SK-N-SH (cell line): ENCODE measurements around the gene UCK2. TPM values are rescaled to one million over a fixed set of nuclear protein-coding genes. Genes with fewer than 3 reads are reported as not detected.

Experiments used
- CTCF ChIA-PET: fragments of 300-600, 350-600 bp; formaldehyde crosslinking; extraction: SDS; loops from one replicate; lab custom pipeline; 2021; lab: Yijun Ruan, JAX
- POLR2A ChIA-PET: fragments of 350-600 bp; sonication (Branson Sonifier 250); formaldehyde crosslinking; extraction: SDS; loops from one replicate; lab custom pipeline; 2020; ENCODE audit warnings: antibody characterized with exemption, inconsistent platforms; lab: Yijun Ruan, JAX
- DNase-seq: peaks from one replicate; pipeline ENCODE4 v3.0.0; 2012
- H2AFZ ChIP-seq: fragments of 200-600 bp; sonication (generic); 2 replicates; pipeline ENCODE4 v1.8.1; 2016; ENCODE audit warnings: antibody characterized with exemption, mild to moderate bottlenecking, low read depth
- H3F3A ChIP-seq: fragments of 200-600 bp; sonication (generic); replicated peaks from 2 replicates; pipeline ENCODE3; 2016; ENCODE audit warnings: antibody characterized with exemption, mild to moderate bottlenecking; ENCODE audit not compliant: insufficient read depth
- H3K27ac ChIP-seq, 2 experiments: fragments of 200-500 bp in 1 of 2; fragments of 200-600 bp in 1 of 2; sonication (Bioruptor generic) in 1 of 2; sonication (generic), shearing (Covaris generic) in 1 of 2; 2 replicates each; pipeline versions ENCODE4 v1.5.1 to v1.6.1; 2014 to 2016; ENCODE audit warnings: low read depth in 2 of 2, inconsistent platforms in 1 of 2, low read length in 1 of 2, mild to moderate bottlenecking in 1 of 2, mixed read lengths in 1 of 2
- H3K27me3 ChIP-seq: fragments of 200-600 bp; sonication (generic), shearing (Covaris generic); 2 replicates; pipeline ENCODE4 v1.6.1; 2016; ENCODE audit warnings: mixed run types; ENCODE audit not compliant: insufficient read depth
- H3K36me3 ChIP-seq, 2 experiments: fragments of 200-500 bp in 1 of 2; fragments of 200-600 bp in 1 of 2; sonication (Bioruptor generic) in 1 of 2; sonication (generic) in 1 of 2; replicated peaks in 1 of 2; 2 replicates each; pipeline versions ENCODE3 to v1.5.1; 2014 to 2016; ENCODE audit warnings: low read length in 1 of 2, mild to moderate bottlenecking in 1 of 2; ENCODE audit not compliant: insufficient read depth in 2 of 2, control insufficient read depth in 1 of 2
- H3K4me1 ChIP-seq, 2 experiments: fragments of 200-500 bp in 1 of 2; fragments of 200-600 bp in 1 of 2; sonication (Bioruptor generic) in 1 of 2; sonication (generic), shearing (Covaris generic) in 1 of 2; 2 replicates each; pipeline versions ENCODE4 v1.5.1 to v1.6.1; 2014 to 2016; ENCODE audit warnings: low read depth in 1 of 2, low read length in 1 of 2, mixed run types in 1 of 2; ENCODE audit not compliant: insufficient read depth in 2 of 2, control insufficient read depth in 1 of 2
- H3K4me2 ChIP-seq: fragments of 200-600 bp; sonication (generic), shearing (Covaris generic); 2 replicates; pipeline ENCODE4 v1.6.1; 2017; ENCODE audit warnings: mixed run types
- H3K4me3 ChIP-seq, 2 experiments: fragments of 200-500 bp in 1 of 2; fragments of 200-600 bp in 1 of 2; sonication (Bioruptor generic) in 1 of 2; sonication (generic), shearing (Covaris generic) in 1 of 2; 2 replicates each; pipeline versions ENCODE4 v1.5.1 to v1.8.1; 2014 to 2016; ENCODE audit warnings: low read depth in 2 of 2, inconsistent platforms in 1 of 2, low read length in 1 of 2, mild to moderate bottlenecking in 1 of 2, mixed read lengths in 1 of 2, moderate library complexity in 1 of 2
- H3K79me2 ChIP-seq: fragments of 200-600 bp; sonication (generic); 2 replicates; pipeline ENCODE4 v1.8.1; 2017; ENCODE audit warnings: mild to moderate bottlenecking; ENCODE audit not compliant: insufficient read depth
- H3K9ac ChIP-seq: fragments of 200-600 bp; sonication (generic); 2 replicates; pipeline ENCODE4 v1.6.1; 2017; ENCODE audit warnings: mixed run types
- H3K9me2 ChIP-seq: fragments of 200-600 bp; sonication (generic); 2 replicates; pipeline ENCODE4 v1.6.1; 2017; ENCODE audit warnings: mixed run types
- H3K9me3 ChIP-seq: fragments of 200-600 bp; sonication (generic); 2 replicates; pipeline ENCODE4 v1.6.1; 2017; ENCODE audit warnings: mixed run types, mild to moderate bottlenecking, moderate library complexity
- H4K20me1 ChIP-seq: fragments of 200-600 bp; sonication (generic); 2 replicates; pipeline ENCODE4 v1.6.1; 2017; ENCODE audit warnings: mild to moderate bottlenecking, mixed run types; ENCODE audit not compliant: insufficient read depth
- FOSL2 ChIP-seq: IDR thresholded peaks from 2 replicates; pipeline ENCODE4 v1.4.0; 2012; ENCODE audit warnings: low read depth, mild to moderate bottlenecking, moderate library complexity, borderline replicate concordance
- JUND ChIP-seq: IDR thresholded peaks from 2 replicates; pipeline ENCODE4 v1.4.0; 2012
- MEF2A ChIP-seq: IDR thresholded peaks from 2 replicates; pipeline ENCODE4 v1.4.0; 2012; ENCODE audit warnings: low read depth, borderline replicate concordance
- MXI1 ChIP-seq: IDR thresholded peaks from 2 replicates; pipeline ENCODE4 v1.6.1; 2012; ENCODE audit warnings: mild to moderate bottlenecking, low read depth, low read length, improper control_type of control experiment
- PBX3 ChIP-seq: IDR thresholded peaks from 2 replicates; pipeline ENCODE4; 2012
- POLR2AphosphoS5 ChIP-seq: IDR thresholded peaks from 2 replicates; pipeline ENCODE4 v1.6.1; 2012; ENCODE audit warnings: low read depth, low read length
- RAD21 ChIP-seq: IDR thresholded peaks from 2 replicates; pipeline ENCODE4 v1.6.1; 2012; ENCODE audit warnings: mild to moderate bottlenecking, low read length
- RCOR1 ChIP-seq: fragments of 150-350 bp; IDR thresholded peaks from 2 replicates; pipeline ENCODE4 v1.6.1; 2017; ENCODE audit warnings: antibody characterized with exemption, low read length
- RXRA ChIP-seq: IDR thresholded peaks from 2 replicates; pipeline ENCODE4 v1.4.0; 2012; ENCODE audit warnings: low read depth, mild to moderate bottlenecking, borderline replicate concordance
- SIN3A ChIP-seq: IDR thresholded peaks from 2 replicates; pipeline ENCODE4 v1.6.1; 2012; ENCODE audit warnings: low read depth, mild to moderate bottlenecking, low read length, moderate library complexity, borderline replicate concordance
- SMC3 ChIP-seq: IDR thresholded peaks from 2 replicates; pipeline ENCODE4 v1.6.1; 2012; ENCODE audit warnings: low read depth, low read length, improper control_type of control experiment
- TAF1 ChIP-seq: IDR thresholded peaks from 2 replicates; pipeline ENCODE4 v1.6.1; 2012; ENCODE audit warnings: low read depth, mild to moderate bottlenecking, low read length, moderate library complexity, borderline replicate concordance
- TCF12 ChIP-seq: IDR thresholded peaks from 2 replicates; pipeline ENCODE4 v1.4.0; 2012
- TEAD4 ChIP-seq: IDR thresholded peaks from 2 replicates; pipeline ENCODE4 v1.4.0; 2012; ENCODE audit warnings: mild to moderate bottlenecking, borderline replicate concordance; ENCODE audit not compliant: insufficient read depth
- YY1 ChIP-seq: IDR thresholded peaks from 2 replicates; pipeline ENCODE4 v1.4.0; 2012; ENCODE audit warnings: low read depth, mild to moderate bottlenecking
- WGBS: methylation state at CpG from one replicate; pipeline ENCODE4 v1.1.6; 2017; ENCODE audit warnings: low lambda C conversion rate; 5-methylcytosine and 5-hydroxymethylcytosine counted together
- polyA plus RNA-seq, 3 experiments: library from polyadenylated mRNA; depleted of rRNA; stranded (reverse); fragments of >200 nt; gene quantifications; 2 replicates each; pipeline ENCODE4 v1.2.3, GENCODE V29; 2012
- TF ChIP-seq, protein P1 (sequence below): IDR thresholded peaks from 2 replicates; pipeline ENCODE4 v1.4.0; 2012; ENCODE audit warnings: low read depth, borderline replicate concordance

The UCK2 gene
- polyA plus RNA-seq, 1 of the 3 experiments (the other 2 are of a cell fraction), result 53.7 TPM

DNA sequence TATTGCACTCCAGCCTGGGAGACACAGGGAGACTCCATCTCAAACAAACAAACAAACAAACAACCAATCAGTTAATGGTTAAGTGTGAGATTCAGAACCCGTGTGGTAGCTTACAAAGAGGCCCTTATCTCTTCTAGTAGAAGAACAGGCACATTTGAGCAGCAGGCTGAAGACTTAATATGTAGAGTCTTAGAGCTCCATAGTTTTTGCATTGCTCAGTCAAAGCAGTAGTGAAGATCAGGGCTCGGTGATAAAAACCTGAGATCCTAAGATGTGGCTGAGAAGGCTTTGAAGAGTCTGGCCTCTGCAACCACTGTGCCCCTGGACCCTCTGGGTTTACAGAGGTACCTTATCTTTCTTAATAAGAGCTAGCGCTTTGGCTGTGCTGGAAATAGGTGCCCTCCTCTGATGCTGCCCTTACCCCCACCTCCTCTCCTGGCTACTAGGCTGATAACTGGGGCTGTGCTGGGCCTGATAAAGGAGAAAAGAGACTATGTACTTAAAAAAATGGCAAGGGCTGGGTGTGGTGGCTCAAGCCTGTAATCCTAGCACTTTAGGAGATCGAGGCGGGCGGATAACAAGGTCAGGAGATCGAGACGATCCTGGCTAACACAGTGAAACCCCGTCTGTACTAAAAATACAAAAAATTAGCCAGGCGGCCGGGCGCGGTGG is 10.5 kb upstream of the UCK2 start:
- H3K9me3 ChIP-seq, result no peaks in the 10 kb centered on the region
- H3K4me2 ChIP-seq, result no peak overlapping the region
- H3K27me3 ChIP-seq, result no peaks in the 10 kb centered on the region
- H3K9ac ChIP-seq, result no peak overlapping the region
- WGBS, result 83% methylated on average over 12 of the region's 13 CpGs
- no peaks in the 10 kb centered on the region for H3K9me2 ChIP-seq
- no peaks in the 10 kb centered on the region for H4K20me1 ChIP-seq
- no peak overlapping the region for H3K4me3 ChIP-seq
- CTCF ChIA-PET, result interaction anchor here (0.8 kb wide), 1 partner anchor 12 kb away, joined by 3 read pairs; no protein-coding TSS in a partner anchor
- DNase-seq, result no peak
- no peak overlapping the region for H2AFZ ChIP-seq
- TF ChIP-seq MEF2A, result no peak
- no peak for TF ChIP-seq TAF1
- no peak for TF ChIP-seq YY1
- no peak for TF ChIP-seq JUND
- TF ChIP-seq RAD21, result no peak
- TF ChIP-seq PBX3, result no peak
- TF ChIP-seq POLR2AphosphoS5, result no peak
- TF ChIP-seq SMC3, result no peak
- no peak for TF ChIP-seq TCF12
- TF ChIP-seq MXI1, result no peak
- no peak for TF ChIP-seq SIN3A
- no peak for TF ChIP-seq RCOR1
- no peak for TF ChIP-seq RXRA
- no peak for TF ChIP-seq TEAD4
- no peak for TF ChIP-seq FOSL2
- TF ChIP-seq, protein P1, sequence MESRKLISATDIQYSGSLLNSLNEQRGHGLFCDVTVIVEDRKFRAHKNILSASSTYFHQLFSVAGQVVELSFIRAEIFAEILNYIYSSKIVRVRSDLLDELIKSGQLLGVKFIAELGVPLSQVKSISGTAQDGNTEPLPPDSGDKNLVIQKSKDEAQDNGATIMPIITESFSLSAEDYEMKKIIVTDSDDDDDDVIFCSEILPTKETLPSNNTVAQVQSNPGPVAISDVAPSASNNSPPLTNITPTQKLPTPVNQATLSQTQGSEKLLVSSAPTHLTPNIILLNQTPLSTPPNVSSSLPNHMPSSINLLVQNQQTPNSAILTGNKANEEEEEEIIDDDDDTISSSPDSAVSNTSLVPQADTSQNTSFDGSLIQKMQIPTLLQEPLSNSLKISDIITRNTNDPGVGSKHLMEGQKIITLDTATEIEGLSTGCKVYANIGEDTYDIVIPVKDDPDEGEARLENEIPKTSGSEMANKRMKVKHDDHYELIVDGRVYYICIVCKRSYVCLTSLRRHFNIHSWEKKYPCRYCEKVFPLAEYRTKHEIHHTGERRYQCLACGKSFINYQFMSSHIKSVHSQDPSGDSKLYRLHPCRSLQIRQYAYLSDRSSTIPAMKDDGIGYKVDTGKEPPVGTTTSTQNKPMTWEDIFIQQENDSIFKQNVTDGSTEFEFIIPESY, result no peak
- TF ChIP-seq, all 33 proteins: peak for 0
- no peaks in the 10 kb centered on the region for H3K4me1 ChIP-seq
- no peaks in the 10 kb centered on the region for H3F3A ChIP-seq
- no peaks in the 10 kb centered on the region for H3K79me2 ChIP-seq
- no peak overlapping the region for H3K27ac ChIP-seq
- H3K36me3 ChIP-seq, result no peaks in the 10 kb centered on the region
- POLR2A ChIA-PET, result no interaction called here
